AG09309 (cell line): ENCODE measurements around the gene MRPL4.

Experiments used
- DNase-seq: peaks from one replicate; pipeline ENCODE4 v3.0.0-alpha.2; 2010; ENCODE audit warnings: low read depth
- H3K4me3 ChIP-seq: 2 replicates; pipeline ENCODE4 v1.5.1; 2011; ENCODE audit warnings: mild to moderate bottlenecking, low read depth, low read length, moderate library complexity; ENCODE audit not compliant: control insufficient read depth
- CTCF ChIP-seq: IDR thresholded peaks from 2 replicates; pipeline ENCODE4 v1.5.1; 2011; ENCODE audit warnings: mild to moderate bottlenecking, low read depth, low read length, inconsistent platforms; ENCODE audit not compliant: insufficient read depth, control insufficient read depth; ENCODE audit errors: missing control alignments

The MRPL4 gene

GRCh38 chr19:10246511-10246910 lies 5.5 kb upstream of the MRPL4 start:
- DNase-seq: no peak
- no peak for TF ChIP-seq CTCF
- H3K4me3 ChIP-seq: no peak overlapping the region

- no peak for DNase-seq
- H3K4me3 ChIP-seq: peak overlapping the region; percentile 91
These were observed 693 bp downstream of the MRPL4 start for GRCh38 chr19:10252707-10253106.

GRCh38 chr19:10254244-10254643 lies 2.2 kb downstream of the MRPL4 start:
- no peak for TF ChIP-seq CTCF
- DNase-seq: no peak
- no peak overlapping the region for H3K4me3 ChIP-seq

More at GRCh38 chr19:10252707-10253106, 693 bp downstream of the MRPL4 start:
- TF ChIP-seq CTCF: no peak

GRCh38 chr19:10255358-10255757 lies 3.3 kb downstream of the MRPL4 start:
- no peak for TF ChIP-seq CTCF
- H3K4me3 ChIP-seq: no peak overlapping the region
- DNase-seq: no peak

- TF ChIP-seq CTCF: no peak
- no peak overlapping the region for H3K4me3 ChIP-seq
- no peak for DNase-seq
These were observed 4.5 kb downstream of the MRPL4 start for GRCh38 chr19:10256551-10256950.

GRCh38 chr19:10256970-10257615 lies 5.1 kb downstream of the MRPL4 start:
- H3K4me3 ChIP-seq: no peak overlapping the region
- DNase-seq: no peak
- no peak for TF ChIP-seq CTCF
